Measurements from ENCODE around the gene H1-8.

The H1-8 gene

GRCh38 chr3:129593595-129594339 is 50.8 kb downstream of the H1-8 start:
- no peak for DNase-seq (ENCODE audit: low read depth in 2 of 2)

- DNase-seq (ENCODE audit: low read depth in 2 of 2): no peak
Observed at GRCh38 chr3:129594409-129594808, 51.4 kb downstream of the H1-8 start.

GRCh38 chr3:129594907-129595390 is 52.0 kb downstream of the H1-8 start:
- DNase-seq (ENCODE audit: low read depth in 2 of 2): no peak

- DNase-seq (ENCODE audit: low read depth in 2 of 2): no peak
Observed at GRCh38 chr3:129595544-129596193, 52.7 kb downstream of the H1-8 start.

- DNase-seq (ENCODE audit: low read depth in 2 of 2): no peak
Observed at GRCh38 chr3:129596194-129597086, 53.5 kb downstream of the H1-8 start.

GRCh38 chr3:129597087-129597999 is 54.4 kb downstream of the H1-8 start:
- DNase-seq (ENCODE audit: low read depth in 2 of 2): no peak

GRCh38 chr3:129598000-129598381 is 55.0 kb downstream of the H1-8 start:
- DNase-seq (ENCODE audit: low read depth in 2 of 2): no peak

GRCh38 chr3:129598484-129598883 is 55.5 kb downstream of the H1-8 start:
- no peak for DNase-seq (ENCODE audit: low read depth in 2 of 2)

GRCh38 chr3:129599073-129599472 is 56.1 kb downstream of the H1-8 start:
- no peak for DNase-seq (ENCODE audit: low read depth in 2 of 2)

GRCh38 chr3:129599607-129600006 is 56.6 kb downstream of the H1-8 start:
- DNase-seq (ENCODE audit: low read depth in 2 of 2): no peak

GRCh38 chr3:129600348-129600747 is 57.4 kb downstream of the H1-8 start:
- DNase-seq (ENCODE audit: low read depth in 2 of 2): no peak
